Measurements from ENCODE around the gene RNF223.

- TF ChIP-seq, protein P1, sequence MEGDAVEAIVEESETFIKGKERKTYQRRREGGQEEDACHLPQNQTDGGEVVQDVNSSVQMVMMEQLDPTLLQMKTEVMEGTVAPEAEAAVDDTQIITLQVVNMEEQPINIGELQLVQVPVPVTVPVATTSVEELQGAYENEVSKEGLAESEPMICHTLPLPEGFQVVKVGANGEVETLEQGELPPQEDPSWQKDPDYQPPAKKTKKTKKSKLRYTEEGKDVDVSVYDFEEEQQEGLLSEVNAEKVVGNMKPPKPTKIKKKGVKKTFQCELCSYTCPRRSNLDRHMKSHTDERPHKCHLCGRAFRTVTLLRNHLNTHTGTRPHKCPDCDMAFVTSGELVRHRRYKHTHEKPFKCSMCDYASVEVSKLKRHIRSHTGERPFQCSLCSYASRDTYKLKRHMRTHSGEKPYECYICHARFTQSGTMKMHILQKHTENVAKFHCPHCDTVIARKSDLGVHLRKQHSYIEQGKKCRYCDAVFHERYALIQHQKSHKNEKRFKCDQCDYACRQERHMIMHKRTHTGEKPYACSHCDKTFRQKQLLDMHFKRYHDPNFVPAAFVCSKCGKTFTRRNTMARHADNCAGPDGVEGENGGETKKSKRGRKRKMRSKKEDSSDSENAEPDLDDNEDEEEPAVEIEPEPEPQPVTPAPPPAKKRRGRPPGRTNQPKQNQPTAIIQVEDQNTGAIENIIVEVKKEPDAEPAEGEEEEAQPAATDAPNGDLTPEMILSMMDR (IDR thresholded peaks at IDR 0.05): no peak
- TF ChIP-seq POLR2A (IDR thresholded peaks at IDR 0.05): no peak
Measured at GRCh38 chr1:1024771-1025699, 49.1 kb downstream of the RNF223 start.
